Spleen (tissue), 11 donors: ENCODE results near the gene GAB4. TPM values are rescaled to one million over a fixed set of nuclear protein-coding genes. Genes with fewer than 3 reads are reported as not detected.
"Not testable (repeated sequence)": the region's sequence is repeated elsewhere in the genome, so short reads cannot be mapped to it uniquely, and the experiment has no call there.

Experiments
- DNase-seq: peaks from one replicate; pipeline ENCODE4 v3.0.0-alpha.2; 2020
- H3K27ac ChIP-seq, 8 donors: fragments of 200-600 bp; sonication (generic) in 7 of 8; 1 replicate in 4 of 8; 2 replicates in 4 of 8; pipeline versions ENCODE4 v1.5.0 to v1.8.0; 2016 to 2021; ENCODE audit warnings: inconsistent platforms in 4 of 8, mild to moderate bottlenecking in 4 of 8, moderate library complexity in 1 of 8
- H3K27me3 ChIP-seq, 7 donors: fragments of 200-600 bp; sonication (generic) in 6 of 7; replicated peaks in 1 of 7; 1 replicate in 4 of 7; 2 replicates in 3 of 7; pipeline versions ENCODE4 v1.5.0 to v1.8.0; 2016 to 2021; ENCODE audit warnings: inconsistent platforms in 3 of 7, mild to moderate bottlenecking in 1 of 7
- H3K36me3 ChIP-seq, 6 donors: fragments of 200-600 bp; sonication (generic) in 5 of 6; 1 replicate in 4 of 6; 2 replicates in 2 of 6; pipeline versions ENCODE4 v1.5.0 to v1.8.0; 2016 to 2021; ENCODE audit warnings: inconsistent platforms in 2 of 6
- H3K4me1 ChIP-seq, 6 donors: fragments of 200-600 bp; sonication (generic) in 5 of 6; 1 replicate in 3 of 6; 2 replicates in 3 of 6; pipeline versions ENCODE4 v1.5.0 to v1.8.0; 2016 to 2021; ENCODE audit warnings: inconsistent platforms in 3 of 6
- H3K4me3 ChIP-seq, 8 donors: fragments of 200-600 bp; sonication (generic) in 7 of 8; 1 replicate in 4 of 8; 2 replicates in 4 of 8; pipeline versions ENCODE4 v1.5.0 to v1.8.0; 2016 to 2021; ENCODE audit warnings: inconsistent platforms in 4 of 8, mild to moderate bottlenecking in 4 of 8, moderate library complexity in 2 of 8
- H3K9me3 ChIP-seq, 8 donors: fragments of 200-600 bp; sonication (generic) in 7 of 8; 1 replicate in 4 of 8; 2 replicates in 4 of 8; pipeline versions ENCODE4 v1.5.0 to v1.8.0; 2016 to 2021; ENCODE audit warnings: inconsistent platforms in 4 of 8
- CTCF ChIP-seq, 11 experiments: fragments of 200-600 bp in 7 of 11; fragments of 450-650 bp in 4 of 11; sonication (generic) in 4 of 11; IDR thresholded peaks in 8 of 11; conservative IDR thresholded peaks in 3 of 11; 1 replicate in 7 of 11; 2 replicates in 4 of 11; pipeline versions ENCODE4 v1.4.0 to v1.8.0; 2016 to 2021; ENCODE audit warnings: antibody characterized with exemption in 11 of 11, inconsistent platforms in 4 of 11, mild to moderate bottlenecking in 1 of 11
- POLR2A ChIP-seq, 3 donors: fragments of 450-650 bp; IDR thresholded peaks; one replicate each; pipeline ENCODE4 v1.5.1; 2017; ENCODE audit warnings: antibody characterized with exemption in 3 of 3, mild to moderate bottlenecking in 1 of 3
- POLR2AphosphoS5 ChIP-seq, 3 donors: sonication (generic); formaldehyde crosslinking; IDR thresholded peaks; one replicate each; pipeline ENCODE4 v1.5.1; 2017; ENCODE audit warnings: antibody characterized with exemption in 3 of 3
- WGBS, 5 donors: extraction: QIAGEN DNeasy Blood & Tissue Kit in 3 of 5; methylation state at CpG; one replicate each; pipeline versions ENCODE4 v1.1.5 to v1.1.7; 2013 to 2018; 5-methylcytosine and 5-hydroxymethylcytosine counted together
- intact Hi-C: fragments of 100-400 bp; cut with DNase I; formaldehyde crosslinking; loops from one replicate; pipeline ENCODE4 v1.15.0; 2023; ENCODE audit warnings: low total_unique reads
- polyA plus RNA-seq, 3 donors: library from polyadenylated mRNA; stranded (reverse); fragments of 200-250 nt; gene quantifications; one replicate each; pipeline ENCODE4 v1.2.1, GENCODE V29; 2013
- total RNA-seq, 7 donors: library from RNA; depleted of rRNA in 3 of 7; stranded (reverse); fragments of >200 nt in 3 of 7; fragmentation: NEBNext Ultra II Directional in 4 of 7; extraction: Animal tissue kit (Norgen Biotek cat#: 25700) in 4 of 7; gene quantifications; one replicate each; pipeline versions ENCODE4 v1.1.0 to v1.2.1, GENCODE V29; 2016 to 2021
- donor health status: healthy with polysubstance abuse.
- donor health status: DM: no; HTN: no; CAD: no; lungs with moderate emphysema.
- donor health status: DM: no; HTN: no; CAD: no.
- donor health status: Bipolar disorder and iron deficiency.
- donor health status: healthy.
- donor health status: DM: no; HTN: no; CAD: no.
- donor health status: DM: yes; HTN: yes; CAD: no.

Gene GAB4
- total and polyA plus RNA-seq, 10 donors: 0.03 to 0.46 (median 0.25) TPM; not detected in 7

GRCh38 chr22:16954060-16954403 is 54.0 kb downstream of the GAB4 start:
- Histone ChIP-seq H3K36me3 (no peaks in the 10 kb centered on the region), H3K9me3 (no peaks in the 10 kb centered on the region), H3K27ac (no peak overlapping the region), H3K4me3 (no peak overlapping the region), H3K27me3 (no peaks in the 10 kb centered on the region), H3K4me1 (no peaks in the 10 kb centered on the region)
- no peak for DNase-seq
- no peak for TF ChIP-seq POLR2A (IDR thresholded peaks at IDR 0.05)
- WGBS, 5 donors: 71 to 87% (median 82%) methylated on average over 5 of the region's 5 CpGs
- intact Hi-C loops: no loop called here

GRCh38 chr22:16953206-16954059 is 54.6 kb downstream of the GAB4 start:
- TF ChIP-seq CTCF (IDR thresholded peaks at IDR 0.05 in 8 of 11, conservative IDR thresholded peaks at IDR 0.05 in 3 of 11): no peak
- TF ChIP-seq POLR2A (IDR thresholded peaks at IDR 0.05): no peak
- no peak for TF ChIP-seq POLR2AphosphoS5 (IDR thresholded peaks at IDR 0.05)
- no peaks in the 10 kb centered on the region for H3K27me3 ChIP-seq
- 79 to 88% (median 82%) methylated on average over 7 of the region's 7 CpGs for WGBS, 5 donors
- intact Hi-C loops: no loop called here
- H3K36me3 ChIP-seq: no peaks in the 10 kb centered on the region
- no peak for DNase-seq
- H3K4me1 ChIP-seq: no peaks in the 10 kb centered on the region
- H3K27ac ChIP-seq: no peak overlapping the region
- H3K9me3 ChIP-seq: no peaks in the 10 kb centered on the region
- H3K4me3 ChIP-seq: no peak overlapping the region

- Histone ChIP-seq H3K27ac (no peak overlapping the region), H3K27me3 (no peaks in the 10 kb centered on the region), H3K36me3 (no peaks in the 10 kb centered on the region), H3K4me1 (no peaks in the 10 kb centered on the region), H3K9me3 (no peaks in the 10 kb centered on the region), H3K4me3 (no peak overlapping the region)
- TF ChIP-seq POLR2A (IDR thresholded peaks at IDR 0.05) (no peak), POLR2AphosphoS5 (IDR thresholded peaks at IDR 0.05) (no peak), CTCF (IDR thresholded peaks at IDR 0.05 in 8 of 11, conservative IDR thresholded peaks at IDR 0.05 in 3 of 11) (no peak)
- no peak for DNase-seq
- WGBS, 5 donors: 34 to 58% (median 49%) methylated on average over 3 of the region's 3 CpGs
- intact Hi-C loops: no loop called here
Measured at GRCh38 chr22:16949561-16949960, 58.5 kb downstream of the GAB4 start.

GRCh38 chr22:16937811-16938210 is 70.2 kb downstream of the GAB4 start:
- intact Hi-C loops: no loop called here
- Histone ChIP-seq H3K4me1 (no peaks in the 10 kb centered on the region), H3K36me3 (no peaks in the 10 kb centered on the region), H3K27ac (no peak overlapping the region), H3K9me3 (no peaks in the 10 kb centered on the region), H3K4me3 (no peak overlapping the region), H3K27me3 (peaks cover 0 to 6% (median 0%) of the 10 kb centered on the region in 7 donors)
- WGBS, 5 donors: 75 to 87% (median 84%) methylated on average over 4 to 5 of the region's 5 CpGs
- DNase-seq: no peak
- TF ChIP-seq POLR2A (IDR thresholded peaks at IDR 0.05): no peak
- no peak for TF ChIP-seq POLR2AphosphoS5 (IDR thresholded peaks at IDR 0.05)

GRCh38 chr22:16937209-16937608 is 70.8 kb downstream of the GAB4 start:
- H3K4me1 ChIP-seq, H3K36me3 ChIP-seq, DNase-seq, H3K27ac ChIP-seq, intact Hi-C loops, H3K4me3 ChIP-seq, H3K9me3 ChIP-seq: not testable (repeated sequence)
- WGBS, 5 donors: 90 to 99% (median 92%) methylated on average over 2 to 5 of the region's 5 CpGs
- peaks cover 0 to 12% (median 0%) of the 10 kb centered on the region in 7 donors for H3K27me3 ChIP-seq
